Right lobe of liver (tissue), 6 donors: ENCODE data around the gene DDX1. TPM values are rescaled to one million over a fixed set of nuclear protein-coding genes. Genes with fewer than 3 reads are reported as not detected.
A peak's percentile ranks its signal among the peaks of the same experiment; 100 is the strongest.

ENCODE experiments used
- ATAC-seq, 4 donors: fragments of 200-7000 bp; cut with Tn5 transposase; one replicate each; pipeline ENCODE4 v1.9.1; 2020; ENCODE audit warnings: mild to moderate bottlenecking in 4 of 4, moderate library complexity in 4 of 4
- DNase-seq, 3 donors: peaks; one replicate each; pipeline ENCODE4 v3.0.0-alpha.2; 2020
- H3K27ac ChIP-seq, 3 donors: fragments of 200-600 bp; one replicate each; pipeline ENCODE4 v1.8.0; 2022
- H3K27me3 ChIP-seq, 2 donors: fragments of 200-600 bp; one replicate each; pipeline ENCODE4 v1.8.0; 2022
- H3K36me3 ChIP-seq, 4 donors: fragments of 200-600 bp; sonication (generic) in 1 of 4; one replicate each; pipeline versions ENCODE4 v1.5.1 to v1.8.0; 2017 to 2022; ENCODE audit warnings: control low read depth in 1 of 4
- H3K4me1 ChIP-seq, 4 donors: fragments of 200-600 bp; sonication (generic) in 1 of 4; one replicate each; pipeline versions ENCODE4 v1.5.1 to v1.8.0; 2017 to 2022; ENCODE audit warnings: control low read depth in 1 of 4
- H3K4me3 ChIP-seq, 3 donors: fragments of 200-600 bp; one replicate each; pipeline ENCODE4 v1.8.0; 2022
- H3K9me3 ChIP-seq, 4 donors: fragments of 200-600 bp; sonication (generic) in 1 of 4; one replicate each; pipeline versions ENCODE4 v1.5.1 to v1.8.0; 2017 to 2022; ENCODE audit warnings: control low read depth in 1 of 4
- CTCF ChIP-seq, 4 donors: fragments of 200-600 bp in 3 of 4; fragments of 450-650 bp in 1 of 4; IDR thresholded peaks; one replicate each; pipeline versions ENCODE4 v1.5.1 to v1.8.0; 2016 to 2022; ENCODE audit warnings: antibody characterized with exemption in 4 of 4, mild to moderate bottlenecking in 2 of 4
- POLR2A ChIP-seq: fragments of 450-650 bp; IDR thresholded peaks from one replicate; pipeline ENCODE4 v1.6.1; 2017; ENCODE audit warnings: antibody characterized with exemption, mild to moderate bottlenecking
- WGBS: methylation state at CpG from one replicate; pipeline ENCODE4 v1.1.6; 2018; ENCODE audit warnings: low coverage, low lambda C conversion rate; ENCODE audit not compliant: insufficient coverage; ENCODE audit errors: missing lambda C conversion rate; 5-methylcytosine and 5-hydroxymethylcytosine counted together
- intact Hi-C, 2 donors: fragments of 100-400 bp; cut with DNase I; formaldehyde crosslinking; loops; one replicate each; pipeline versions ENCODE4 v1.11.2 to v1.14.1; 2022
- total RNA-seq, 6 experiments: library from RNA; depleted of rRNA in 2 of 6; stranded (reverse); fragments of >200 nt in 2 of 6; fragmentation: NEBNext Ultra II Directional in 3 of 6; extraction: Animal tissue kit (Norgen Biotek cat#: 25700) in 3 of 6; gene quantifications; one replicate each; pipeline versions ENCODE4 v1.1.0 to v1.2.4, GENCODE V29; 2016 to 2023
- donor health status: DM: no; HTN: yes; CAD: no.
- donor health status: DM: no; HTN: no; CAD: no.
- donor health status: DM: no; HTN: no; CAD: no.
- donor health status: DM: no; HTN: yes; CAD: no.
- donor health status: DM: no; HTN: yes; CAD: no.

DDX1 gene
- total RNA-seq, 6 experiments from 2014 or later, result 29.7 to 43.5 (median 37.6) TPM

- Histone ChIP-seq H3K4me1 (no peaks in the 10 kb centered on the region), H3K4me3 (no peak overlapping the region), H3K27me3 (no peaks in the 10 kb centered on the region), H3K36me3 (no peaks in the 10 kb centered on the region), H3K27ac (no peak overlapping the region), H3K9me3 (no peaks in the 10 kb centered on the region)
- 93% methylated on average over 6 of the region's 22 CpGs for WGBS
- DNase-seq, result no peak
- TF ChIP-seq CTCF (IDR thresholded peaks at IDR 0.05) (no peak), POLR2A (no peak)
- intact Hi-C loops, result no loop called here
- ATAC-seq, result peak in 3 of 4 donors; percentile 16 to 45 (median 22)
Measured at GRCh38 chr2:15665067-15665942, 73.6 kb downstream of the DDX1 start.

GRCh38 chr2:15665943-15666460 lies 74.3 kb downstream of the DDX1 start:
- no peaks in the 10 kb centered on the region for H3K9me3 ChIP-seq
- ATAC-seq (no peak), DNase-seq (no peak)
- H3K27ac ChIP-seq, result no peak overlapping the region
- no peaks in the 10 kb centered on the region for H3K36me3 ChIP-seq
- intact Hi-C loops, result no loop called here
- no peak overlapping the region for H3K4me3 ChIP-seq
- H3K27me3 ChIP-seq, result no peaks in the 10 kb centered on the region
- H3K4me1 ChIP-seq, result no peaks in the 10 kb centered on the region
- TF ChIP-seq CTCF (IDR thresholded peaks at IDR 0.05) (no peak), POLR2A (no peak)
- 97% methylated on average over 5 of the region's 9 CpGs for WGBS

GRCh38 chr2:15666861-15667808 lies 75.5 kb downstream of the DDX1 start:
- Histone ChIP-seq H3K27ac (no peak overlapping the region), H3K27me3 (no peaks in the 10 kb centered on the region), H3K36me3 (no peaks in the 10 kb centered on the region), H3K4me3 (no peak overlapping the region), H3K4me1 (no peaks in the 10 kb centered on the region), H3K9me3 (no peaks in the 10 kb centered on the region)
- WGBS, result 62% methylated on average over 9 of the region's 16 CpGs
- no peak for ATAC-seq
- TF ChIP-seq POLR2A (no peak), CTCF (IDR thresholded peaks at IDR 0.05) (no peak)
- intact Hi-C loops, result no loop called here
- no peak for DNase-seq

- TF ChIP-seq POLR2A (no peak), CTCF (IDR thresholded peaks at IDR 0.05) (no peak)
- no peak for DNase-seq
- no peaks in the 10 kb centered on the region for H3K27me3 ChIP-seq
- no peak overlapping the region for H3K27ac ChIP-seq
- H3K36me3 ChIP-seq, result no peaks in the 10 kb centered on the region
- H3K4me1 ChIP-seq, result no peaks in the 10 kb centered on the region
- no peak overlapping the region for H3K4me3 ChIP-seq
- intact Hi-C loops, result no loop called here
- no peaks in the 10 kb centered on the region for H3K9me3 ChIP-seq
- 75% methylated on average over 2 of the region's 4 CpGs for WGBS
- no peak for ATAC-seq
Measured at GRCh38 chr2:15667809-15668556, 76.3 kb downstream of the DDX1 start.
